ENCODE data around the gene SRD5A3. TPM values are rescaled to one million over a fixed set of nuclear protein-coding genes. Genes with fewer than 3 reads are reported as not detected.

The SRD5A3 gene
- total RNA-seq, 1 experiment from 2014 or later, result 39.6 TPM

- intact Hi-C loops (cut with micrococcal nuclease; ENCODE audit: unreplicated experiment), result no loop called here
- DNase-seq, result no peak
- Mint-ChIP-seq H3K27me3 (ENCODE audit: unreplicated experiment) (no peaks in the 10 kb centered on the region), H3K36me3 (ENCODE audit: insufficient read depth, unreplicated experiment) (no peaks in the 10 kb centered on the region), H3K27ac (ENCODE audit: unreplicated experiment) (no peak overlapping the region), H3K4me3 (ENCODE audit: low read depth, unreplicated experiment) (no peak overlapping the region), H3K4me1 (ENCODE audit: low read depth, unreplicated experiment) (no peaks in the 10 kb centered on the region), H3K9me3 (ENCODE audit: low read depth, unreplicated experiment) (peaks cover 2% of the 10 kb centered on the region)
- no peak for TF ChIP-seq CTCF (IDR thresholded peaks at IDR 0.05; ENCODE audit: unreplicated experiment)
- CTCF ChIA-PET, result no interaction called here
- no TSS peak for BruUV-seq (replicated peaks)
These were observed 7.6 kb upstream of the SRD5A3 start for GRCh38 chr4:55338486-55338885.

GRCh38 chr4:55340266-55340665 is 5.8 kb upstream of the SRD5A3 start:
- Mint-ChIP-seq H3K4me1 (ENCODE audit: low read depth, unreplicated experiment) (no peaks in the 10 kb centered on the region), H3K9me3 (ENCODE audit: low read depth, unreplicated experiment) (peaks cover 2% of the 10 kb centered on the region), H3K36me3 (ENCODE audit: insufficient read depth, unreplicated experiment) (no peaks in the 10 kb centered on the region), H3K27ac (ENCODE audit: unreplicated experiment) (no peak overlapping the region), H3K4me3 (ENCODE audit: low read depth, unreplicated experiment) (no peak overlapping the region), H3K27me3 (ENCODE audit: unreplicated experiment) (no peaks in the 10 kb centered on the region)
- no peak for DNase-seq
- no TSS peak for BruUV-seq (replicated peaks)
- intact Hi-C loops (cut with micrococcal nuclease; ENCODE audit: unreplicated experiment), result loop anchor here (10.0 kb wide), 1 partner anchor 395 kb away; no protein-coding TSS in a partner anchor
- no peak for TF ChIP-seq CTCF (IDR thresholded peaks at IDR 0.05; ENCODE audit: unreplicated experiment)
- CTCF ChIA-PET, result interaction anchor here (0.6 kb wide), 1 partner anchor 451 kb away, joined by 4 read pairs; no protein-coding TSS in a partner anchor

- no peak for DNase-seq
- TF ChIP-seq CTCF (IDR thresholded peaks at IDR 0.05; ENCODE audit: unreplicated experiment), result no peak
- BruUV-seq (replicated peaks), result no TSS peak
- Mint-ChIP-seq H3K4me1 (ENCODE audit: low read depth, unreplicated experiment) (peaks cover 15% of the 10 kb centered on the region), H3K4me3 (ENCODE audit: low read depth, unreplicated experiment) (no peak overlapping the region), H3K27me3 (ENCODE audit: unreplicated experiment) (no peaks in the 10 kb centered on the region), H3K27ac (ENCODE audit: unreplicated experiment) (no peak overlapping the region), H3K9me3 (ENCODE audit: low read depth, unreplicated experiment) (no peaks in the 10 kb centered on the region), H3K36me3 (ENCODE audit: insufficient read depth, unreplicated experiment) (peaks cover 19% of the 10 kb centered on the region)
- CTCF ChIA-PET, result no interaction called here
- intact Hi-C loops (cut with micrococcal nuclease; ENCODE audit: unreplicated experiment), result loop anchor here (10.0 kb wide), 1 partner anchor 391 kb away; no protein-coding TSS in a partner anchor
These were observed 2.2 kb upstream of the SRD5A3 start for GRCh38 chr4:55343887-55344286.

GRCh38 chr4:55345054-55345453 is 988 bp upstream of the SRD5A3 start:
- H3K27ac Mint-ChIP-seq (ENCODE audit: unreplicated experiment), result no peak overlapping the region
- TF ChIP-seq CTCF (IDR thresholded peaks at IDR 0.05; ENCODE audit: unreplicated experiment), result no peak
- no peaks in the 10 kb centered on the region for H3K27me3 Mint-ChIP-seq (ENCODE audit: unreplicated experiment)
- H3K4me1 Mint-ChIP-seq (ENCODE audit: low read depth, unreplicated experiment), result peaks cover 15% of the 10 kb centered on the region
- no peak for DNase-seq
- H3K36me3 Mint-ChIP-seq (ENCODE audit: insufficient read depth, unreplicated experiment), result peaks cover 19% of the 10 kb centered on the region
- no TSS peak for BruUV-seq (replicated peaks)
- intact Hi-C loops (cut with micrococcal nuclease; ENCODE audit: unreplicated experiment), result loop anchor here (5.0 to 10.0 kb wide), 3 partner anchors 52 to 390 kb away; partner anchors contain the start of genes CLOCK and TMEM165
- H3K9me3 Mint-ChIP-seq (ENCODE audit: low read depth, unreplicated experiment), result no peaks in the 10 kb centered on the region
- CTCF ChIA-PET, result interaction anchor here (0.6 to 1.5 kb wide), 3 partner anchors 161 to 1417 kb away, joined by 3 to 9 read pairs (median 4); no protein-coding TSS in a partner anchor
- H3K4me3 Mint-ChIP-seq (ENCODE audit: low read depth, unreplicated experiment), result no peak overlapping the region

Data from Calu3 (cell line).